ENCODE data around the gene SUV39H1. TPM values are rescaled to one million over a fixed set of nuclear protein-coding genes. Genes with fewer than 3 reads are reported as not detected.
A peak's percentile ranks its signal among the peaks of the same experiment; 100 is the strongest.
"Not testable (repeated sequence)": the region's sequence is repeated elsewhere in the genome, so short reads cannot be mapped to it uniquely, and the experiment has no call there.

Gene SUV39H1
- total RNA-seq, 2 donors from 2014 or later, result 5.8 to 6.4 TPM

- H3K27me3 Mint-ChIP-seq, result no peaks in the 10 kb centered on the region
- DNase-seq, result peak in 1 of 3 donors; percentile 12
- peaks cover 11% of the 10 kb centered on the region for H3K4me1 Mint-ChIP-seq
- H3K4me3 Mint-ChIP-seq, result peak overlapping the region; percentile 88
- H3K36me3 Mint-ChIP-seq (ENCODE audit: low read depth), result no peaks in the 10 kb centered on the region
- ATAC-seq, result peak; percentile 15
- no peaks in the 10 kb centered on the region for H3K9me3 ChIP-seq (ENCODE audit: control insufficient read depth, low read length, poor library complexity, severe bottlenecking)
- H3K27ac Mint-ChIP-seq, result peak overlapping the region; percentile 81
These were observed 19.7 kb upstream of the SUV39H1 start for GRCh38 chrX:48676893-48677270.

GRCh38 chrX:48677516-48677915 lies 19.0 kb upstream of the SUV39H1 start:
- peak overlapping the region; percentile 81 for H3K27ac Mint-ChIP-seq
- H3K4me3 Mint-ChIP-seq, result peak overlapping the region; percentile 88
- DNase-seq (no peak), ATAC-seq (no peak)
- no peaks in the 10 kb centered on the region for H3K27me3 Mint-ChIP-seq
- H3K36me3 Mint-ChIP-seq (ENCODE audit: low read depth), result no peaks in the 10 kb centered on the region
- H3K4me1 Mint-ChIP-seq, result peaks cover 14% of the 10 kb centered on the region
- H3K9me3 ChIP-seq (ENCODE audit: control insufficient read depth, low read length, poor library complexity, severe bottlenecking), result no peaks in the 10 kb centered on the region

- H3K9me3 ChIP-seq (ENCODE audit: control insufficient read depth, low read length, poor library complexity, severe bottlenecking); H3K27me3 Mint-ChIP-seq; ATAC-seq; H3K27ac Mint-ChIP-seq; H3K36me3 Mint-ChIP-seq (ENCODE audit: low read depth); DNase-seq; H3K4me3 Mint-ChIP-seq: not testable (repeated sequence)
- peaks cover 30% of the 10 kb centered on the region for H3K4me1 Mint-ChIP-seq
These were observed 16.1 kb upstream of the SUV39H1 start for GRCh38 chrX:48680467-48680866.

GRCh38 chrX:48680925-48681324 lies 15.6 kb upstream of the SUV39H1 start:
- not testable (repeated sequence) for H3K27ac Mint-ChIP-seq; DNase-seq; H3K4me3 Mint-ChIP-seq; H3K27me3 Mint-ChIP-seq; H3K36me3 Mint-ChIP-seq (ENCODE audit: low read depth); H3K9me3 ChIP-seq (ENCODE audit: control insufficient read depth, low read length, poor library complexity, severe bottlenecking); ATAC-seq
- peaks cover 33% of the 10 kb centered on the region for H3K4me1 Mint-ChIP-seq

GRCh38 chrX:48681539-48682183 lies 14.9 kb upstream of the SUV39H1 start:
- Mint-ChIP-seq H3K4me1 (peaks cover 38% of the 10 kb centered on the region), H3K4me3 (peak overlapping the region; percentile 43), H3K27ac (peak overlapping the region; percentile 96), H3K36me3 (ENCODE audit: low read depth) (peaks cover 5% of the 10 kb centered on the region), H3K27me3 (no peaks in the 10 kb centered on the region)
- no peaks in the 10 kb centered on the region for H3K9me3 ChIP-seq (ENCODE audit: control insufficient read depth, low read length, poor library complexity, severe bottlenecking)
- ATAC-seq (no peak), DNase-seq (no peak)

- not testable (repeated sequence) for H3K27me3 Mint-ChIP-seq; ATAC-seq; DNase-seq; H3K9me3 ChIP-seq (ENCODE audit: control insufficient read depth, low read length, poor library complexity, severe bottlenecking)
- Mint-ChIP-seq H3K36me3 (ENCODE audit: low read depth) (peaks cover 10% of the 10 kb centered on the region), H3K27ac (peak overlapping the region; percentile 96), H3K4me1 (peaks cover 38% of the 10 kb centered on the region), H3K4me3 (peak overlapping the region; percentile 92)
These were observed 13.7 kb upstream of the SUV39H1 start for GRCh38 chrX:48682795-48683194.

GRCh38 chrX:48683411-48683982 lies 13.0 kb upstream of the SUV39H1 start, which contains the start of gene WAS:
WAS (plus strand) TSS chrX:48683799; CDS start chrX:48683854, 55 bp downstream.
- Mint-ChIP-seq H3K4me1 (peaks cover 38% of the 10 kb centered on the region), H3K4me3 (peak within 1 kb of the TSS; percentile 92), H3K36me3 (ENCODE audit: low read depth) (peaks cover 10% of the 10 kb centered on the region), H3K27ac (peak within 1 kb of the TSS; percentile 96), H3K27me3 (no peaks in the 10 kb centered on the region)
- no peaks in the 10 kb centered on the region for H3K9me3 ChIP-seq (ENCODE audit: control insufficient read depth, low read length, poor library complexity, severe bottlenecking)
- ATAC-seq (peak; percentile 86), DNase-seq (peak in 2 of 3 donors; percentile 8 to 24)

- Mint-ChIP-seq H3K4me1 (peaks cover 38% of the 10 kb centered on the region), H3K27ac (peak overlapping the region; percentile 96), H3K36me3 (ENCODE audit: low read depth) (peaks cover 10% of the 10 kb centered on the region), H3K4me3 (peak overlapping the region; percentile 92), H3K27me3 (no peaks in the 10 kb centered on the region)
- no peak for DNase-seq
- no peaks in the 10 kb centered on the region for H3K9me3 ChIP-seq (ENCODE audit: control insufficient read depth, low read length, poor library complexity, severe bottlenecking)
- ATAC-seq, result no peak
These were observed 12.4 kb upstream of the SUV39H1 start for GRCh38 chrX:48684134-48684533.

- H3K4me3 Mint-ChIP-seq, result peak overlapping the region; percentile 92
- no peaks in the 10 kb centered on the region for H3K9me3 ChIP-seq (ENCODE audit: control insufficient read depth, low read length, poor library complexity, severe bottlenecking)
- ATAC-seq, result no peak
- no peak for DNase-seq
- H3K27me3 Mint-ChIP-seq, result no peaks in the 10 kb centered on the region
- peaks cover 10% of the 10 kb centered on the region for H3K36me3 Mint-ChIP-seq (ENCODE audit: low read depth)
- H3K4me1 Mint-ChIP-seq, result peaks cover 38% of the 10 kb centered on the region
- H3K27ac Mint-ChIP-seq, result peak overlapping the region; percentile 96
These were observed 11.1 kb upstream of the SUV39H1 start for GRCh38 chrX:48685416-48685815.

- Mint-ChIP-seq H3K36me3 (ENCODE audit: low read depth) (peaks cover 10% of the 10 kb centered on the region), H3K4me3 (no peak overlapping the region), H3K27ac (no peak overlapping the region), H3K27me3 (no peaks in the 10 kb centered on the region), H3K4me1 (peaks cover 31% of the 10 kb centered on the region)
- ATAC-seq, result no peak
- H3K9me3 ChIP-seq (ENCODE audit: control insufficient read depth, low read length, poor library complexity, severe bottlenecking), result no peaks in the 10 kb centered on the region
- no peak for DNase-seq
These were observed 7.9 kb upstream of the SUV39H1 start for GRCh38 chrX:48688531-48689150.

- peaks cover 26% of the 10 kb centered on the region for H3K4me1 Mint-ChIP-seq
- H3K36me3 Mint-ChIP-seq (ENCODE audit: low read depth), result peaks cover 10% of the 10 kb centered on the region
- no peaks in the 10 kb centered on the region for H3K9me3 ChIP-seq (ENCODE audit: control insufficient read depth, low read length, poor library complexity, severe bottlenecking)
- no peak for ATAC-seq
- H3K27me3 Mint-ChIP-seq, result no peaks in the 10 kb centered on the region
- no peak overlapping the region for H3K27ac Mint-ChIP-seq
- DNase-seq, result no peak
- no peak overlapping the region for H3K4me3 Mint-ChIP-seq
These were observed 7.2 kb upstream of the SUV39H1 start for GRCh38 chrX:48689208-48689920.

GRCh38 chrX:48691746-48692145 lies 4.8 kb upstream of the SUV39H1 start:
- not testable (repeated sequence) for ATAC-seq; H3K4me3 Mint-ChIP-seq; H3K27me3 Mint-ChIP-seq; H3K36me3 Mint-ChIP-seq (ENCODE audit: low read depth); H3K9me3 ChIP-seq (ENCODE audit: control insufficient read depth, low read length, poor library complexity, severe bottlenecking); DNase-seq
- Mint-ChIP-seq H3K27ac (peak overlapping the region; percentile 1), H3K4me1 (peaks cover 14% of the 10 kb centered on the region)

Measured in T-helper 17 cell (primary cell).